ENCODE measurements around the gene ADAM10. TPM values are rescaled to one million over a fixed set of nuclear protein-coding genes. Genes with fewer than 3 reads are reported as not detected.

ADAM10 gene
- polyA plus RNA-seq, 1 of the 3 experiments (the other 2 are of a cell fraction), result 83.5 TPM

DNA sequence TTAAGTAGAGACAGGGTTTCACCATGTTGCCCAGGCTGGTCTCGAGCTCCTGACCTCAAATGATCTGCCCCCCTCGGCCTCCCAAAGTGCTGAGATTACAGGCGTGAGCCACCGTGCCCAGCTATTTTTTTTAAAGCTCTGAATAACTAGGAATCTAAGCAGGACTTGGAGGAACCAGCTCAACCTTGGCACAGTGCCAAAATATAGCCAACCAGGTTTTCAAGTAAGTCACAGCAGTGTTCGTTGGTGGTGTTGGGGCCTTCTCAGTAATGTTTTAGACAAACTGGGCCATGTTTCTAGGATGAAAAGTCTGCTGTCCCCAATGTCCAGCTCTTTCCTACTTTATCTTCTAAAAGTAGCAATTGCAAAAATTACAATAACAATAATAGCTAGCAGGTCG is 6.4 kb upstream of the ADAM10 start:
- no peaks in the 10 kb centered on the region for H3K36me3 ChIP-seq (replicated peaks in 1 of 2; ENCODE audit: control insufficient read depth in 1 of 2, insufficient read depth in 2 of 2, low read length in 1 of 2)
- TF ChIP-seq NFIC (IDR thresholded peaks at IDR 0.05; ENCODE audit: borderline replicate concordance) (peak; percentile 57; the same call in 1 of the 2 replicates), RXRA (IDR thresholded peaks at IDR 0.05; ENCODE audit: borderline replicate concordance, low read depth) (no peak)
- ChIA-PET CTCF (interaction anchor here (0.6 kb wide), 1 partner anchor 486 kb away, joined by 3 read pairs; no protein-coding TSS in a partner anchor), POLR2A (no interaction called here)
- H3K79me2 ChIP-seq (ENCODE audit: insufficient read depth), result no peaks in the 10 kb centered on the region
- H3K9me3 ChIP-seq, result no peaks in the 10 kb centered on the region
- H3K4me1 ChIP-seq (ENCODE audit: control insufficient read depth in 1 of 2, insufficient read depth in 2 of 2, low read depth in 1 of 2, low read length in 1 of 2), result no peaks in the 10 kb centered on the region
- H4K20me1 ChIP-seq (ENCODE audit: insufficient read depth), result no peaks in the 10 kb centered on the region
- H3K27ac ChIP-seq (ENCODE audit: low read depth in 2 of 2, low read length in 1 of 2), result no peak overlapping the region
- H3K4me2 ChIP-seq, result no peak overlapping the region
- H2AFZ ChIP-seq (ENCODE audit: low read depth), result no peak overlapping the region
- 69% methylated on average over 6 of the region's 6 CpGs for WGBS (ENCODE audit: low lambda C conversion rate)
- H3K4me3 ChIP-seq (ENCODE audit: low read depth in 2 of 2, low read length in 1 of 2), result no peak overlapping the region
- no peaks in the 10 kb centered on the region for H3F3A ChIP-seq (replicated peaks; ENCODE audit: insufficient read depth)
- H3K9ac ChIP-seq, result no peak overlapping the region
- no peaks in the 10 kb centered on the region for H3K9me2 ChIP-seq
- peak; percentile 20 for DNase-seq
- H3K27me3 ChIP-seq (ENCODE audit: insufficient read depth), result no peaks in the 10 kb centered on the region

DNA sequence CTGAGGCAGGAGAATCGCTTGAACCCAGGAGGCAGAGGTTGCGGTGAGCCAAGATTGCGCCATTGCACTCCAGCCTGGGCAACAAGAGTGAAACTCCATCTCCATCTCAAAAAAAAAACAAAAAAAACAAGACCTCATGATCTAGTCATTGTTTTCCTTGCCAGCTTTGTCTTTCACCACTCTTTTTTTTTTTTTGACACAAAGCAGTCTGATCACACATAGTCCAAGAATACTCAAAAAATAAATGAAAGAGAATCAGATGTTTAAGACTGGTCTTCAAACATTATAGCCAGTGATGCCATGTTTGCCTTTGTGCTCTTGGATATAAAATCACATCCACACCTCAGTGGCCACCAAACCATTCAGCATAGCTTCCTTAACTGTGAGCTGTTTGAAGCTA is 5.8 kb upstream of the ADAM10 start:
- Histone ChIP-seq H2AFZ (ENCODE audit: low read depth) (no peak overlapping the region), H3K9me2 (no peaks in the 10 kb centered on the region), H3K9ac (no peak overlapping the region), H3K36me3 (replicated peaks in 1 of 2; ENCODE audit: control insufficient read depth in 1 of 2, insufficient read depth in 2 of 2, low read length in 1 of 2) (no peaks in the 10 kb centered on the region), H3K9me3 (no peaks in the 10 kb centered on the region), H3K79me2 (ENCODE audit: insufficient read depth) (no peaks in the 10 kb centered on the region), H3F3A (replicated peaks; ENCODE audit: insufficient read depth) (peaks cover 2% of the 10 kb centered on the region), H3K4me3 (ENCODE audit: low read depth in 2 of 2, low read length in 1 of 2) (no peak overlapping the region), H3K4me2 (no peak overlapping the region), H3K27ac (ENCODE audit: low read depth in 2 of 2, low read length in 1 of 2) (no peak overlapping the region), H3K27me3 (ENCODE audit: insufficient read depth) (no peaks in the 10 kb centered on the region), H3K4me1 (ENCODE audit: control insufficient read depth in 1 of 2, insufficient read depth in 2 of 2, low read depth in 1 of 2, low read length in 1 of 2) (no peaks in the 10 kb centered on the region), H4K20me1 (ENCODE audit: insufficient read depth) (no peaks in the 10 kb centered on the region)
- ChIA-PET CTCF (no interaction called here), POLR2A (no interaction called here)
- WGBS (ENCODE audit: low lambda C conversion rate), result 95% methylated on average over 3 of the region's 3 CpGs
- TF ChIP-seq JUND (IDR thresholded peaks at IDR 0.05) (no peak), RXRA (IDR thresholded peaks at IDR 0.05; ENCODE audit: borderline replicate concordance, low read depth) (no peak), ELF1 (IDR thresholded peaks at IDR 0.05) (no peak), FOXJ3 (CRISPR knock-in tag; IDR thresholded peaks at IDR 0.05) (no peak), MEF2A (IDR thresholded peaks at IDR 0.05; ENCODE audit: borderline replicate concordance, low read depth) (no peak), EP300 (IDR thresholded peaks at IDR 0.05; ENCODE audit: borderline replicate concordance in 1 of 2, low read depth in 1 of 2, low read length in 1 of 2) (no peak), TCF12 (IDR thresholded peaks at IDR 0.05) (no peak)
- no peak for DNase-seq

DNA sequence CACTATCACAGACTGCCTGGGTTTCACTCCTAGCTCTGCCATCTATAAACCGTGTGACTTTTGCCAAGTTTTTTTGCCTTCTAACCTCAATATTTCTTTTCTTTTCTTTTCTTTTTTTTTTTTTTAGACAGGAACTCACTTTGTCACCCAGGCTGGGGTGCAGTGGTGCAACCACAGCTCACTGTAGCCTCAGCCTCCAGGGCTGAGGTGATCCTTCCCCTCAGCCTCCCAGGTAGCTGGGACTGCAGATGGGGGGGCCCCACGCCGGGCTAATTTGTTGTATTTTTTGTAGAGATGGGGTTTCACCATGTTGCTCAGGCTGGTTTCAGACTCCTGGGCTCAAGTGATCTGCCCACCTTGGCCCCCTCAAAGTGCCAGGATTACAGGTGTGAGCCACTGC is 3.2 kb upstream of the ADAM10 start:
- Histone ChIP-seq H3K79me2 (ENCODE audit: insufficient read depth) (peaks cover 12% of the 10 kb centered on the region), H3K9ac (no peak overlapping the region), H3K9me2 (no peaks in the 10 kb centered on the region), H3K27ac (ENCODE audit: low read depth in 2 of 2, low read length in 1 of 2) (no peak overlapping the region), H3K4me1 (ENCODE audit: control insufficient read depth in 1 of 2, insufficient read depth in 2 of 2, low read depth in 1 of 2, low read length in 1 of 2) (no peaks in the 10 kb centered on the region; a peak in 1 of 4 replicates), H3F3A (replicated peaks; ENCODE audit: insufficient read depth) (peaks cover 6% of the 10 kb centered on the region), H3K4me2 (no peak overlapping the region), H2AFZ (ENCODE audit: low read depth) (no peak overlapping the region), H3K4me3 (ENCODE audit: low read depth in 2 of 2, low read length in 1 of 2) (no peak overlapping the region), H4K20me1 (ENCODE audit: insufficient read depth) (peaks cover 10% of the 10 kb centered on the region; the same call in 1 of the 2 replicates), H3K27me3 (ENCODE audit: insufficient read depth) (no peaks in the 10 kb centered on the region), H3K36me3 (replicated peaks in 1 of 2; ENCODE audit: control insufficient read depth in 1 of 2, insufficient read depth in 2 of 2, low read length in 1 of 2) (no peaks in the 10 kb centered on the region), H3K9me3 (no peaks in the 10 kb centered on the region)
- DNase-seq, result no peak
- no peak for TF ChIP-seq TCF12 (IDR thresholded peaks at IDR 0.05)
- no peak for TF ChIP-seq YY1 (IDR thresholded peaks at IDR 0.05; ENCODE audit: low read depth)
- TF ChIP-seq GATA2 (CRISPR knock-in tag; IDR thresholded peaks at IDR 0.05), result no peak
- no peak for TF ChIP-seq RFX5 (IDR thresholded peaks at IDR 0.05; ENCODE audit: low read length)
- TF ChIP-seq MEF2A (IDR thresholded peaks at IDR 0.05; ENCODE audit: borderline replicate concordance, low read depth), result no peak
- no peak for TF ChIP-seq SIN3A (IDR thresholded peaks at IDR 0.05; ENCODE audit: borderline replicate concordance, low read depth, low read length)
- TF ChIP-seq FOSL2 (IDR thresholded peaks at IDR 0.05; ENCODE audit: borderline replicate concordance, low read depth), result no peak
- 84% methylated on average over 3 of the region's 3 CpGs for WGBS (ENCODE audit: low lambda C conversion rate)
- ChIA-PET CTCF (interaction anchor here (1.2 to 1.4 kb wide), 2 partner anchors 9 to 18 kb away, joined by 3 to 4 read pairs; no protein-coding TSS in a partner anchor), POLR2A (no interaction called here)

Data from SK-N-SH (cell line).